Limb (tissue), 2 donors: ENCODE data around the gene ZBTB44.
"Not testable (repeated sequence)": the region's sequence is repeated elsewhere in the genome, so short reads cannot be mapped to it uniquely, and the experiment has no call there.

Experiments used
- DNase-seq, 2 donors: peaks; one replicate each; pipeline ENCODE4 v3.0.0-alpha.2; 2016; ENCODE audit errors: extremely low spot score in 2 of 2

Gene ZBTB44

DNA sequence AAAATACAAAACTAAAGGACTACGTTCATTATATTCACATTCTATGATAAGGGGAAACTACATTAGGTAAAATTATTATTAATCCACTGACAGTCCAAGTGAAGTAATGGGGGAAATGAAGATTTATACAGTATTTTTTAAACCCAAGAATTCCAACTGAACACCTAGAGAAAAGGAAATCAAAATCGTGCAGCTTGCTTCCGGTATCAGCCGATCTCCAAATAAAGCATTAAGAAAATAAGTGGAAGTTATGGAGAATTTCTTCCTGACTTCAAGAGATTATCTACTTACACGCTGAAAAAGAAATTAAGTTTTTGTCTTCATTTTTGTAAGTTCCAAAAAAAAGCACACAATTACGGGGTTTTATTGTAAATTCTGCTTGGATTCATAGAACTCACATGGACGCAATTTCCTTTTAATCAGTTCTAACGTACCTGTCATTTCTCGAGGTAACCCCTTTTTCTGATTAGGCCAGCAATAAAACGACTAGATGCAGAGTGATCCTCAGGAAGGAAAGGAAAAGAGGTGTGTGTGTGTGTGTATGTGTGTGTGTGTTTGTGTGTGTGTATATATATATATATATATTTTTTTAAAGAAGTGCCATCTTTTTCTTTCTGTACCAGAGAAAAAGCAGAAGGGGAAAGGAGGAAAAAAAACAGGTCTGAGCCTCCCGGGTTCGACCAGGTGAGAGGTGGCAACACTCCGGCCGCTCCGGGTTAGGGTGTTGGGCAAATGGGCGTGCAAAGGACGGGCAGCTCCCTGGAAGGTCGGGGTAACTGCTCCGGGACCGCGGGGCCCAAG, 1.1 kb downstream of the ZBTB44 start:
- no peak for DNase-seq

- no peak for DNase-seq
Observed at GRCh38 chr11:130312046-130312445, 2.7 kb downstream of the ZBTB44 start.

- no peak for DNase-seq
Observed at GRCh38 chr11:130310622-130311021, 4.1 kb downstream of the ZBTB44 start.

DNA sequence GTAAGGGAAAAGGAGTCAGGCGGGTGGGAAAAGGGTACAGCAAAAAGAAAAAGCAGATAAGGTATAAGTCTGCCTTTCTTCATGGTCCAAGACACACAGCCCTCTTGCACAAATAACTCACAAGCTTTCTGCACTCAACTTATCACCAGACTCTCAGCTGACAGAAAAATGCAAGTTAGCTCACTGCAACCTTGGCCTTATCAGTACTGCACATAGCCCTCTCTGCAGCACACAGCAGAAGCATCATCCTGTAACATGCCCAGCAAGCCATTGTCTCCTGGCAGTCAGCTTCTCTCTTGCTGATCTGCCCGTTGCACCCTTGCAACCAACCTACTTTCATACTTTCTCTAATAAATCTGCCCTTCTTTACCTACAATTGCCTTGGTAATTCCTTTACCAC, 5.8 kb downstream of the ZBTB44 start:
- no peak for DNase-seq

DNA sequence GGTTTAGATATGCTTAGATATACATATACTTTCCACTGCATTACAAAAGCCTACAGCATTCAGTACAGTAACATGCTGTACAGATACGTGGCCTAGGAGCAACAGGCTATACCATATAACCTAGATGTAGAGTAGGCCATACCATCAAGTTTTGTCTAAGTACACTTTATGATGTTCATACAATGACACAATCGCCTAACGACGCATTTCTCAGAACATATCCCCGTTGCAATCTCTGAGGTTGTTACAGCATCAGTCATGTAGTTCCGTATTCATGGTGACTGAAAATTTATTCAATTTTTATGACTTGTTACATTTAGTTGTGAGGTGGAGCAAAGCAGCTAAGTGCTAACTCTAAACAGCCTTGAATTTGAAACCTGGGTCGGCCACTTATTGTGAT, 6.7 kb downstream of the ZBTB44 start:
- no peak for DNase-seq

- no peak for DNase-seq
Observed at GRCh38 chr11:130304651-130305050, 10.1 kb downstream of the ZBTB44 start.

DNA sequence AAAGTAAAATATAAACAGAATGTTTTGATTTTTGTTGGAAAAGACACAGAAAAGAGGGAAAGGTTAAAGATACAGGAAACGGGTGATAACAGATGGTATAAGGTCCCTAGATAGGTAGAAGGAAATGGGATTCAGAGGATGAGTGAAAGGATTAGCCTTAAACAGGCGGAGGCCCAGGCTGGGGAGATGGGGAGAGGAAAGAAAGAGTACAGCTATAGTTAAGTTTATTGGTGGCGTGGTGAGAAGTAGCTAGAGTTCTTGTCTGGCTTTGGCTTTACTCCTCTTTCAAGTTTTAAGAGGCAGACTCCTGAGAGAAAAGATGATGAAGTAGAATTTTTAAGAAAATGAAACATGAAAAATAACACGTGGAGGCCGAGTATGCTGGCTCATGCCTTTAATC, 13.7 kb downstream of the ZBTB44 start:
- DNase-seq = no peak

DNA sequence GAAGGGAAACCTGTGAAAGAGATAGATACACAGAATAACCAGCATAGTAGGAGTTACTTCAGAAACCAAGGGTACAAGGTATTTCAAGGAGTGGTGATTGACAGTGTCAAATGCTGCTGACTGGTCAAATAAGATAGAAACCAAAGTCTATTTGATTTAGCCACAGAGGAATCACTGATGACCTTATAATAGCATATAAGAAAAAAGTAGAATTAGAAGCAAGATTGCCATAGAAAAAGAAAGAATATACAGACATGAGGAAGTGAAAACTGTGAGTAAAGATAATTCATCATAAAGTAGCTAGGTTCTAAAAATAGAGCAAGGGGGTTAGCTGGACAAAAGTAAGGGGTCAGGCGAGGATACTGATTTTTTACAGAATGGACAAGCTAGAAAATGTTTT, 14.2 kb downstream of the ZBTB44 start:
- no peak for DNase-seq

DNA sequence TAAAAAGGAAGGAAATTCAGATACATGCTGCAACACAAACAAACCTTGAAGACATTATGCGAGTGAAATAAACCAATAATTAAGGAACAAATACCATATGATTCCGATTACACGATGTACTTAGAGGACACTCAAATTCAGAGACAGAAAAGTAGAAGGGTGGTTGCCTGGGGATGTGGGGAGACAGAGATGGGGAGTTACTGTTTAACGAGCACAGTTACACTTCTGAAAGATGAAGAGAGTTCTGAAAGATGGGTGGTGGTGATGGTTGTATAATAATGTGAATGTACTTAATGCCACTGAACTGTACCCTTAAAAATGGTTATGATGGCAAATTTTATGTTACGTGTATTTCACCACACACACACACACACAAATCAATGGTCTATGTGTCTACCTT, 14.7 kb downstream of the ZBTB44 start:
- no peak for DNase-seq

DNA sequence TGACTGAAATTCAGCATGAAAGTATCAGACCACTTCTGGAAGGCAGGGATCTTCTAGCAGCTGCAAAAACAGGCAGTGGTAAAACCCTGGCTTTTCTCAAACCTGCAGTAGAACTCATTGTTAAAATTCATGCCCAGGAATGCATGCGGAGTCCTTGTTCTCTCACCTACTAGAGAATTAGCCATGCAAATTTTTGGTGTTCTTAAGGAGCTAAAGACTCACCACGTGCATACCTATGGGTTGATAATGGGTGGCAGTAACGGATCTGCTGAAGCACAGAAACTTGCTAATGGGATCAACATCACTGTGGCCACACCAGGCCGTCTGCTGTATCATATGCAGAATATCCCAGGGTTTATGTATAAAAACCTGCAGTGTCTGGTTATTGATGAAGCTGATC, 19.1 kb downstream of the ZBTB44 start:
- no peak for DNase-seq

DNA sequence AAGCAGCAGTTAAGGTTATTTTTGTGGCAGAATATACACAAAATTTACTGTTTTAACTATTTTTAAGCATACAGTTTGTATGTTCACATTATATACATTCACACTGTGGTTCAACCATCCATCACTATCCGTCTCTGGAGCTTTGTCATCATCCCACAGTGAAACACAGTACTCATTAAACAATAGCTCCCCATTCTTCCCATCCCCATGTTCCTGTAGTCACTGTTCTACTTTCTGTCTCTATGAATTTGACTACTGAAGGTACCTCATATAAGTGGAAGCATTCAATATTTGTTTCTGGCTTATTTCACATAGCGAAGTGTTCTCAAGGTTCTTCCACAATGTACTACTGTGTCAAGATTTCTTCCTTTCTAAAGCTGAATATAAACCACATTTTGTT, 32.6 kb downstream of the ZBTB44 start:
- no peak for DNase-seq

- DNase-seq = not testable (repeated sequence)
Observed at GRCh38 chr11:130281341-130281740, 33.4 kb downstream of the ZBTB44 start.

DNA sequence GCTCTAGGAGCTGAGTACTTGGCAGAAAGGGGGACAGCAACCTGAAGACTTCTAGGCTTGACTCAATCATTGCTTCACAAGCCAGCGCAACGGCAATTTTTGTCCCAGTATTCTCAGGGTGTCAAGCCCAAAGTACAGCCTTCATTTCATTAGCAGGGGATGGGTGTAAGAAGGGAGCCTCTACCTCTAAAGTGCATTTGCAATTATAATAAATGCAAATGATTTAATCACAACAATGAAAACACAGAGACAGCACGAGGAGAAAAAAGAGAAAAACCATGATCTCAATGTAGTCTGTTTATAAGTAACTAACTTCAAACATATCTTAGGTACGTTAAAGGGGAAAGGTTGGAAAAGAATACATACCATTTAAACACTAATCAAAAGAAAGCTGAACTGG, 34.7 kb downstream of the ZBTB44 start:
- DNase-seq = no peak

- DNase-seq = no peak
Observed at GRCh38 chr11:130278745-130279144, 36.0 kb downstream of the ZBTB44 start.

DNA sequence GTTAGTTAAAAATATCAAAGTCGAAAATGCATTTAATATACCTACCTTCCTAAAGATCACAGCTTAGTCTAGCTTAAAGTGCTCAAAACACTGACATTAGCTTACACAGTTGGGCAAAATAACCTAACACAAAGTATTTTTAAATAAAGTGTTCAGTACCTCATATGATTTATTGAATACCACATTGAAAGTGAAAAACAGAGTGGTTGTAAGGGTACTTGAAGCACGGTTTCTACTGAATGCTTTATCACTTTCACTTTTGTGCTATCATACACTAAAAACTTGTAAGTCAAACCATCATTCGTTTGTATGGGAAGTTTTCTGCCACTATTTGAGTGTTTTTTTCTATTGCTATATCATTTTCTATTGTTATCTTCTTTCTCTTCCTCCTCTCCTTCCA, 36.6 kb downstream of the ZBTB44 start:
- no peak for DNase-seq

DNA sequence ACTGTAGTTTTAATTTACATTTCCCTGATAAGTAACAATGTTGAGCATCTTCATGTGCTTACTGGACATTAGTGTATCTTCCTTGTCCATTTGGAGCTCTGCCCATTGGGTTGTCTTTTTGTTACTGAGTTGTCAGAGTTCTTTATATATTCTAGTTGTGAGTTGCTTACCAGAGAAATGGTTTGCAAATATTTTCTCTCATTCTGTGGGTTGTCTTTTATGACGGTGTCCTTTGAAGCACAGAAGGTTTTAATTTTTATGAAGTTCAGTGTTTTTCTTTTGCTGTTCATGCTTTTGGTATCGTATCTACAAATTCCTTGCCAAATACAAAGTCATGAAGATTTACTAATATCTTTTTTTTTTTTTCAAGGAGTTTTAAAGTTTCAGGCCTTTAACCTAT, 42.4 kb downstream of the ZBTB44 start:
- DNase-seq = no peak

DNA sequence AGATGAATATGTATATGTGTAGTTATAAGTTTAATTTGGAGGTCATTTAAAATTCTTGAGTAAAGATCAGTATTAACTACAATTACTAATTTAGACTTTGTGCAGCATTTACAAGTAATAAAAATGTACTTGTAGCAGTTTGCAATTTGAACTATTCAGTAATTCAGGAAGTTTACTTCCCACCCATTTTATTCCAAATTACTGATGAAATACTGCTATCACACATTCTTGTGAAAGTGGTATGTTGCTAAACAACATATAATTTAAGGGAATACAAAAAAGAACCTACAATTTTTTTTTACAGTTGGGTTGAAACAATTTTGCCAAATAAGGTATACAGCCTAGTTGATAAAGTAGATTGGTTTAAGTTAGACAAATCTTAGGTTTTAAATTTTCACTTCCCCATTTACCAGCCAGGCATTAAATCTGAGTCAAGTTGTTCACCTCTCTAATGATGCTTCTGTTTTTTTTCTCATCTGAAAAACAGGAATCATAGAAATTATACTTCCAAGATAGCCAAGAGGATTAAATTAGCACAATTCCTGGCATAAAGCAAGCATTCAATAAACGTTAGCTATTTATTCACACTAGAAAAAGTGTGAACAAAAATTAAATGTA, 45.3 kb downstream of the ZBTB44 start:
- DNase-seq = no peak

DNA sequence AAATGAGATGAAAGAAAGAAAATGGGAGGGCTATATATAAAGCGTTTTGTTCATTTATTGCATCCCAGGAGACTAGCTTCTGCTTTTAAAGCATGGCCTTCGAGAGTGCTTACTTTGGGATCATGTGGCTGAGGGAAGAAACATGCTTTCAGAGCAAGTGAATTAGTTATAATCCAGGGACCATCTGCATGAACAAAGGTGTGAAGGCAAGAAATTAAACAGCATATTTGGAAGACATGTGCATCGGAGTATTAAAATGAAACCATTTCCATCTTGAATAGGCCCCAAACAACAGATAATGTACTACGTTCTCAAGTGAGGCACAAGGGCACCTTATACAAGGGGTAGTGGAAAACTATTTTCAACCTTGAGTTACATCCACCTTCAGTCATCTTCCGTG, 51.4 kb downstream of the ZBTB44 start:
- DNase-seq = no peak

- DNase-seq = no peak
Observed at GRCh38 chr11:130262424-130262823, 52.3 kb downstream of the ZBTB44 start.

- DNase-seq = no peak
Observed at GRCh38 chr11:130261571-130261970, 53.1 kb downstream of the ZBTB44 start.

GRCh38 chr11:130260742-130261141, 54.0 kb downstream of the ZBTB44 start:
- DNase-seq = no peak

DNA sequence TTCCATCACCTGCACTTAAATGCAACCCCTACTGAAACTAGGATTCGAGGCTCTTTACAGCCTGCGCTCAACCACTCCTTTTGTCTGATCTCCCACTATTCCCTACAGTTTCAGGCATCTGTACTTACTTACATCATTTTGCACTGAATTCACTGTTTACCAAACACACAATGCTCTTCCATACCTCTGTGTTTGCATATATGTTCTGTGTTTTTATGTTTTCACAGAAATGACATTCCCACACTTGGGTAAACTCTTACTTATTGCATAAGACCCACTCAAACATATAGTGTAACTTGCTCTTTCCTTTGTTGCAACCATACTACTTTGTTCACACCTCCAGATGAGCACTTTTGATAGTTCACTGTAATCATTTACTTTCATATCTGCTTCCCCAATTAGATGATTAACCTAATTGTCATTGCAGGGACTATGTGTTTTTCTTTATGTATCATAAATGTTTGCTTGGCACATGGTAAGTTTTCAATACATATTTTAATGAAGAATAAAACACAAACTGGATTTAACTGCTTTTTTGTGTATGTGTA, 54.6 kb downstream of the ZBTB44 start:
- no peak for DNase-seq

DNA sequence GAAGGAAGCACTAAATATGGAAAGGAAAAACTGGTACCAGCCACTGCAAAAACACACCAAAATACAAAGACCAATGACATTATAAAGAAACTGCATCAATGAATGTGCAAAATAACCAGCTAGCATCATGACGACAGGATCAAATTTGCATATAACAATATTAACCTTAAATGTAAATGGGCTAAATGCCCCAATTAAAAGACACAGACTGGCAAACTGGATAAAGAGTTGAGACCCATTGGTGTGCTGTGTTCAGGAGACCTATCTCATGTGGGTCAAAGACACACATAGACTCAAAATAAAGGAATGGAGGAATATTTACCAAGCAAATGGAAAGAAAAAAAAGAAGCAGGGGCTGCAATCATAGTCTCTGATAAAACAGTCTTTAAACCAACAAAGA, 63.0 kb downstream of the ZBTB44 start:
- not testable (repeated sequence) for DNase-seq
